Astrocyte (in vitro differentiated cells and primary cell): ENCODE data around the gene CNPY4. TPM values are rescaled to one million over a fixed set of nuclear protein-coding genes. Genes with fewer than 3 reads are reported as not detected.
"Not testable (repeated sequence)": the region's sequence is repeated elsewhere in the genome, so short reads cannot be mapped to it uniquely, and the experiment has no call there.

ENCODE experiments used
- DNase-seq: peaks from one replicate; pipeline ENCODE4 v3.0.0-alpha.2; 2010; ENCODE audit warnings: low read depth
- FAIRE-seq: peaks from 2 replicates; lab custom pipeline; 2011; peaks lifted over from hg19 to GRCh38; lab: Jason Lieb, UNC
- H2AFZ ChIP-seq: 2 replicates; pipeline ENCODE4 v1.6.0; 2012; ENCODE audit warnings: low read depth, low read length, inconsistent platforms
- H3K27ac ChIP-seq: 2 replicates; pipeline ENCODE4 v1.5.1; 2011; ENCODE audit warnings: low read depth, low read length, inconsistent platforms
- H3K27me3 ChIP-seq: 2 replicates; pipeline ENCODE4 v1.6.0; 2011; ENCODE audit warnings: low read length, inconsistent platforms; ENCODE audit not compliant: insufficient read depth
- H3K36me3 ChIP-seq: 2 replicates; pipeline ENCODE4 v1.5.1; 2011; ENCODE audit warnings: low read length, inconsistent platforms; ENCODE audit not compliant: insufficient read depth
- H3K4me1 ChIP-seq: 2 replicates; pipeline ENCODE4 v1.5.1; 2011; ENCODE audit warnings: low read length, inconsistent platforms; ENCODE audit not compliant: insufficient read depth
- H3K4me2 ChIP-seq: 2 replicates; pipeline ENCODE4 v1.6.0; 2012; ENCODE audit warnings: low read length, inconsistent platforms
- H3K4me3 ChIP-seq: 2 replicates; pipeline ENCODE4 v1.5.1; 2011; ENCODE audit warnings: low read depth, mild to moderate bottlenecking, low read length, inconsistent platforms; ENCODE audit not compliant: insufficient read depth
- H3K79me2 ChIP-seq: 2 replicates; pipeline ENCODE4 v1.6.0; 2012; ENCODE audit warnings: mild to moderate bottlenecking, low read length, inconsistent platforms; ENCODE audit not compliant: insufficient read depth
- H3K9ac ChIP-seq: 2 replicates; pipeline ENCODE4 v1.6.0; 2012; ENCODE audit warnings: mild to moderate bottlenecking, low read length, inconsistent platforms
- H3K9me3 ChIP-seq: 2 replicates; pipeline ENCODE4 v1.5.1; 2012; ENCODE audit warnings: low read depth, mild to moderate bottlenecking, low read length, inconsistent platforms; ENCODE audit not compliant: insufficient read depth
- H4K20me1 ChIP-seq: 2 replicates; pipeline ENCODE4 v1.6.0; 2012; ENCODE audit warnings: low read length, inconsistent platforms; ENCODE audit not compliant: insufficient read depth
- H3K27ac Mint-ChIP-seq: one replicate; pipeline ENCODE4 v1.8.0; 2021; ENCODE audit warnings: mild to moderate bottlenecking, mixed read lengths; ENCODE audit not compliant: unreplicated experiment
- H3K27me3 Mint-ChIP-seq: one replicate; pipeline ENCODE4 v1.8.0; 2021; ENCODE audit warnings: low read depth, mixed read lengths; ENCODE audit not compliant: unreplicated experiment
- H3K36me3 Mint-ChIP-seq: one replicate; pipeline ENCODE4 v1.8.0; 2021; ENCODE audit warnings: low read depth, mixed read lengths; ENCODE audit not compliant: unreplicated experiment
- H3K4me1 Mint-ChIP-seq: one replicate; pipeline ENCODE4 v1.8.0; 2021; ENCODE audit warnings: low read depth, mixed read lengths; ENCODE audit not compliant: unreplicated experiment
- H3K4me3 Mint-ChIP-seq: one replicate; pipeline ENCODE4 v1.8.0; 2021; ENCODE audit warnings: mild to moderate bottlenecking, moderate library complexity, mixed read lengths; ENCODE audit not compliant: unreplicated experiment
- H3K9me3 Mint-ChIP-seq: one replicate; pipeline ENCODE4 v1.8.0; 2021; ENCODE audit warnings: mild to moderate bottlenecking, mixed read lengths; ENCODE audit not compliant: unreplicated experiment
- EZH2 ChIP-seq: IDR thresholded peaks from 2 replicates; pipeline ENCODE4 v1.6.1; 2012; ENCODE audit warnings: mild to moderate bottlenecking, low read length, inconsistent platforms; ENCODE audit not compliant: insufficient read depth
- total RNA-seq: library from RNA; stranded (reverse); gene quantifications from 2 replicates; pipeline ENCODE4 v1.2.1, GENCODE V29; 2021
- TF ChIP-seq, protein P1 (sequence below): IDR thresholded peaks from 2 replicates; pipeline ENCODE4 v1.5.1; 2011; ENCODE audit warnings: low read depth, mild to moderate bottlenecking, inconsistent platforms, low read length, moderate library complexity; ENCODE audit not compliant: insufficient read depth

CNPY4 gene
- total RNA-seq, 1 donor from 2014 or later, result 16.4 TPM

DNA sequence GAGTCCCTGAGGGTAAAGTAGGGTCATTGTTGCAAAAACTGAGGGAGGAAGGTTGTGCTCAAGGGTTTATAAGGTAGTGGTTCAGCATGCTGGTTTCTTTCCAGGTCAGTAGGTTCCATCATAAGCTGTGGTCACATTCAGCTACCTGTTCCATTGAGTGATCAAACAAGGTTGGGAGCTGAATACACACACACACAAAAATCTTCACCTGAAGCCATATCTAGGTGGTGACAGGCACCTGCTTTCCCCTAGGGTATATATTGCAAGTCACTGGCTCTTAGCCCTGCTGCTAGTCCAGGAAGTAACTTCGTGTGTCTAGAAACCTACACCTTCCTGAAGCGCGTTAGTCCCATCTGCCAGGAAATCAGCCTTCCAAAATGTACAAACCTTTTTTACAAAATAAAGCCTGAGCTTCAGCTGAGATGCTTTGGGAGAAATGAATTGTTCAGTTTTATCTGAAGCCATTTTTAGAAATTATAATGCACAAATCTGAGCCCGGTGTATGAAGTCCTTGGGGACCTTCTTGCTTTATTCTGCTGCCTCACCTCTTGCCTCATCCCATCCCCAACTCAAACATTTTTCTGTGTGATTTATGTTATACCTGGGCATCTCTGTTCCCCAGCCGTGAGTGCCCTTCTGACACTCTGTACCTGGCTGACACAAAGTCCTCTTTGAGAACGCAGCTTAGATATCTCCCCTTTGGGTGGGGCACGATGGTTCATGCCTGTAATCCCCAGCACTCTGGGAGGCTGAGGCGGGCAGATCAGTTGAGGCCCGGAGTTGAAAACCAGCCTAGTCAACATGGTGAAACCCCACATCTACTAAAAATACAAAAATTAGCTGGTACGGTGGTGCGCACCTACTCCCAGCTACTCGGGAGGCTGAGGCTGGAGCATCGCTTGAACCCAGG is 18.7 kb downstream of the CNPY4 start:
- Histone ChIP-seq H3K4me2 (no peak overlapping the region), H3K9ac (no peak overlapping the region), H3K9me3 (no peaks in the 10 kb centered on the region), H3K79me2 (no peaks in the 10 kb centered on the region), H3K4me1 (no peaks in the 10 kb centered on the region), H3K36me3 (no peaks in the 10 kb centered on the region), H2AFZ (no peak overlapping the region), H3K27ac (no peak overlapping the region), H3K4me3 (no peak overlapping the region), H4K20me1 (no peaks in the 10 kb centered on the region), H3K27me3 (peaks cover 2% of the 10 kb centered on the region)
- no peak overlapping the region for H3K27ac Mint-ChIP-seq
- peaks cover 9% of the 10 kb centered on the region for H3K27me3 Mint-ChIP-seq
- H3K9me3 Mint-ChIP-seq, result no peaks in the 10 kb centered on the region
- no peak overlapping the region for H3K4me3 Mint-ChIP-seq
- no peak for DNase-seq
- peaks cover 2% of the 10 kb centered on the region for H3K4me1 Mint-ChIP-seq
- no peaks in the 10 kb centered on the region for H3K36me3 Mint-ChIP-seq
- no peak for FAIRE-seq
- TF ChIP-seq, protein P1, sequence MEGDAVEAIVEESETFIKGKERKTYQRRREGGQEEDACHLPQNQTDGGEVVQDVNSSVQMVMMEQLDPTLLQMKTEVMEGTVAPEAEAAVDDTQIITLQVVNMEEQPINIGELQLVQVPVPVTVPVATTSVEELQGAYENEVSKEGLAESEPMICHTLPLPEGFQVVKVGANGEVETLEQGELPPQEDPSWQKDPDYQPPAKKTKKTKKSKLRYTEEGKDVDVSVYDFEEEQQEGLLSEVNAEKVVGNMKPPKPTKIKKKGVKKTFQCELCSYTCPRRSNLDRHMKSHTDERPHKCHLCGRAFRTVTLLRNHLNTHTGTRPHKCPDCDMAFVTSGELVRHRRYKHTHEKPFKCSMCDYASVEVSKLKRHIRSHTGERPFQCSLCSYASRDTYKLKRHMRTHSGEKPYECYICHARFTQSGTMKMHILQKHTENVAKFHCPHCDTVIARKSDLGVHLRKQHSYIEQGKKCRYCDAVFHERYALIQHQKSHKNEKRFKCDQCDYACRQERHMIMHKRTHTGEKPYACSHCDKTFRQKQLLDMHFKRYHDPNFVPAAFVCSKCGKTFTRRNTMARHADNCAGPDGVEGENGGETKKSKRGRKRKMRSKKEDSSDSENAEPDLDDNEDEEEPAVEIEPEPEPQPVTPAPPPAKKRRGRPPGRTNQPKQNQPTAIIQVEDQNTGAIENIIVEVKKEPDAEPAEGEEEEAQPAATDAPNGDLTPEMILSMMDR, result no peak
- TF ChIP-seq EZH2, result no peak

DNA sequence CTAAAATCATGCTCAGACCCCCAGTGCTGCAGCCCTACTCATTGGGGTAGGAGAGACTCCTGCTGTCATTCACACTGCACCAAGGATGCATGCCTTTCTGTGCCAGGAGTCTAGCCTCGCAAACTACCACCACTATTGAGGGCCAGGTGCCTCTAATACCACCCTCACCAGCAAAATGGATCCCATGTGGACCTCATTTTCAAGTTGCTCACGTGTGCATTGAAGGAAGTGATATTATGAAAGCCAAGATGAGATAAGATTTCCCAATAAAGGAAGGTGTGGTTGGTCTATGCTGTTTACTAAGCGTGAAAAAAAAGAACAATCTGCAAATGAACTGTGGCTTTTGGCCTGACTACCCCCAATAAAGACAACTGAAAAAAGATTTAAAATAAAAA is 22.1 kb downstream of the CNPY4 start:
- no peaks in the 10 kb centered on the region for H3K27me3 ChIP-seq
- H3K4me3 ChIP-seq, result no peak overlapping the region
- Mint-ChIP-seq H3K27me3 (peaks cover 2% of the 10 kb centered on the region), H3K4me3 (no peak overlapping the region), H3K27ac (no peak overlapping the region), H3K4me1 (peaks cover 2% of the 10 kb centered on the region), H3K9me3 (no peaks in the 10 kb centered on the region), H3K36me3 (no peaks in the 10 kb centered on the region)
- no peak overlapping the region for H3K4me2 ChIP-seq
- no peak overlapping the region for H3K27ac ChIP-seq
- no peaks in the 10 kb centered on the region for H3K36me3 ChIP-seq
- no peak overlapping the region for H2AFZ ChIP-seq
- DNase-seq, result no peak
- H3K79me2 ChIP-seq, result no peaks in the 10 kb centered on the region
- H3K9ac ChIP-seq, result no peak overlapping the region
- no peaks in the 10 kb centered on the region for H3K4me1 ChIP-seq
- no peaks in the 10 kb centered on the region for H4K20me1 ChIP-seq
- no peaks in the 10 kb centered on the region for H3K9me3 ChIP-seq
- no peak for FAIRE-seq
- TF ChIP-seq EZH2, result no peak
- TF ChIP-seq, protein P1, result no peak

DNA sequence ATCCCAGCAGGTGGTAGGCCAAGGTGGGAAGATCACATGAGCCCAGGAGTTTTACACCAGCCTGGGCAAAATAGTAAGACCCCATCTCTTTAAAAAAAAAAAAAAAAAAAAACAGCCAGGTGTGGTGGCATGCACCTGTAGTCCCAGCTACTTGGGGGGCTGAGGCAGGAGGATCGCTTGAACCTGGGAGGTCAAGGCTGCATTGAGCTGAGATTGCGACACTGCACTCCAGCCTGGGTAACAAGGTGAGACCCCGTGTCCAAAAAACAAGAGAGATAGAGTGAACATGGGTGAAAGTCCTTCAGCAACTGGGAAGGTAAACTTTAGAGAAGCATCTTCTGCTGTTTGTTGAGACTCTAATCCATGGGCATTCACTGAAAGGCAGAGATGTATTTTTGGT is 23.0 kb downstream of the CNPY4 start:
- Mint-ChIP-seq H3K27me3 (peaks cover 2% of the 10 kb centered on the region), H3K4me3 (no peak overlapping the region), H3K36me3 (no peaks in the 10 kb centered on the region), H3K9me3 (no peaks in the 10 kb centered on the region), H3K27ac (no peak overlapping the region), H3K4me1 (peaks cover 2% of the 10 kb centered on the region)
- no peaks in the 10 kb centered on the region for H3K36me3 ChIP-seq
- H3K9ac ChIP-seq, result no peak overlapping the region
- no peak overlapping the region for H3K4me2 ChIP-seq
- H3K79me2 ChIP-seq, result no peaks in the 10 kb centered on the region
- H3K4me3 ChIP-seq, result no peak overlapping the region
- DNase-seq (no peak), FAIRE-seq (no peak)
- no peaks in the 10 kb centered on the region for H3K4me1 ChIP-seq
- TF ChIP-seq, protein P1, result no peak
- TF ChIP-seq EZH2, result no peak
- no peak overlapping the region for H3K27ac ChIP-seq
- H3K27me3 ChIP-seq, result no peaks in the 10 kb centered on the region
- no peaks in the 10 kb centered on the region for H3K9me3 ChIP-seq
- no peaks in the 10 kb centered on the region for H4K20me1 ChIP-seq
- no peak overlapping the region for H2AFZ ChIP-seq

DNA sequence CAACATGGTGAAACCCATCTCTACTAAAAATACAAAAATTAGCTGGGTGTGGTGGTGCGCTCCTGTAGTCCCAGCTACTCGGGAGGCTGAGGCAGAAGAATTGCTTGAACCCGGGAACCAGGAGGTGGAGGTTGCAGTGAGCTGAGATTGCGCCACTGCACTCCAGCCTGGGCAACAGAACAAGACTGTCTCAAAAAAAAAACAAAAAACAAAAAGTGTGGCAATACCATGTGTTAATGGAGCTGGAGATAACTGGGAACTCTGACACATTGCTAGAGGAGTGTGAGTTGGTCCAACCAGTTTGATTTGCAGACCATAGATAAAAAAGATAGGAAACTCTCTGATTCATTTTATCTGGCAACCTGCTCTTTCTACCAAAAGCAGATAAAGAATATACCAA is 26.9 kb downstream of the CNPY4 start:
- not testable (repeated sequence) for H3K4me3 Mint-ChIP-seq, FAIRE-seq, H3K9ac ChIP-seq

More for the DNA sequence above, 26.9 kb downstream of the CNPY4 start:
- H3K4me1 Mint-ChIP-seq, H3K9me3 Mint-ChIP-seq, H3K36me3 ChIP-seq, H3K9me3 ChIP-seq, H3K4me3 ChIP-seq, H3K4me1 ChIP-seq, H4K20me1 ChIP-seq, H3K27ac ChIP-seq, H3K36me3 Mint-ChIP-seq, H3K27ac Mint-ChIP-seq, H3K27me3 ChIP-seq, H3K4me2 ChIP-seq, H2AFZ ChIP-seq, H3K27me3 Mint-ChIP-seq: not testable (repeated sequence)
- DNase-seq, result peak; percentile 77
- peaks cover 17% of the 10 kb centered on the region for H3K79me2 ChIP-seq
